H9 (cell line): ENCODE measurements around the gene PSMB1. TPM values are rescaled to one million over a fixed set of nuclear protein-coding genes. Genes with fewer than 3 reads are reported as not detected.

Source experiments
- DNase-seq: peaks from one replicate; pipeline ENCODE4 v3.0.0-alpha.2; 2017
- H2AFZ ChIP-seq: one replicate; pipeline ENCODE4 v1.6.1; 2013; ENCODE audit warnings: mild to moderate bottlenecking, low read length, control low read depth, moderate library complexity
- H2AK5ac ChIP-seq: 2 replicates; pipeline ENCODE4 v1.6.1; 2013; ENCODE audit warnings: low read length, control low read depth, mixed read lengths; ENCODE audit not compliant: insufficient read length
- H2BK120ac ChIP-seq: one replicate; pipeline ENCODE4 v1.6.1; 2013; ENCODE audit warnings: low read depth, mild to moderate bottlenecking, low read length, control low read depth, inconsistent platforms; ENCODE audit not compliant: poor library complexity, severe bottlenecking
- H2BK12ac ChIP-seq: 2 replicates; pipeline ENCODE4 v1.6.1; 2013; ENCODE audit warnings: low read length, control low read depth, mixed read lengths, low read depth; ENCODE audit not compliant: insufficient read length
- H2BK15ac ChIP-seq: 2 replicates; pipeline ENCODE4 v1.6.1; 2013; ENCODE audit warnings: low read depth, low read length, control low read depth
- H2BK20ac ChIP-seq: one replicate; pipeline ENCODE4 v1.6.1; 2013; ENCODE audit warnings: low read depth, mild to moderate bottlenecking, low read length, control low read depth, inconsistent platforms; ENCODE audit not compliant: poor library complexity, severe bottlenecking
- H2BK5ac ChIP-seq: 2 replicates; pipeline ENCODE4 v1.6.1; 2013; ENCODE audit warnings: low read length, control low read depth, mixed read lengths; ENCODE audit not compliant: insufficient read length
- H3K14ac ChIP-seq: 2 replicates; pipeline ENCODE4 v1.6.1; 2013; ENCODE audit warnings: low read length, control low read depth; ENCODE audit not compliant: insufficient read depth
- H3K18ac ChIP-seq: 2 replicates; pipeline ENCODE4 v1.6.1; 2013; ENCODE audit warnings: low read depth, mild to moderate bottlenecking, mixed read lengths, low read length, control low read depth; ENCODE audit not compliant: insufficient read length
- H3K23ac ChIP-seq: 2 replicates; pipeline ENCODE4 v1.6.1; 2013; ENCODE audit warnings: low read length, control low read depth, mixed read lengths, low read depth; ENCODE audit not compliant: insufficient read length
- H3K23me2 ChIP-seq: 2 replicates; pipeline ENCODE4 v1.6.1; 2013; ENCODE audit warnings: low read depth, mild to moderate bottlenecking, mixed read lengths, low read length, control low read depth; ENCODE audit not compliant: insufficient read length, poor library complexity, severe bottlenecking
- H3K27ac ChIP-seq: 2 replicates; pipeline ENCODE4 v1.5.1; 2013; ENCODE audit warnings: low read length, control low read depth, mixed read lengths, low read depth; ENCODE audit not compliant: insufficient read length
- H3K27me3 ChIP-seq: 2 replicates; pipeline ENCODE4 v1.6.1; 2013; ENCODE audit warnings: low read length, control low read depth, inconsistent platforms; ENCODE audit not compliant: insufficient read depth
- H3K4ac ChIP-seq: 2 replicates; pipeline ENCODE4 v1.6.1; 2013; ENCODE audit warnings: low read depth, mild to moderate bottlenecking, control low read depth, inconsistent platforms, low read length, moderate library complexity
- H3K4me1 ChIP-seq: 2 replicates; pipeline ENCODE4 v1.6.1; 2013; ENCODE audit warnings: low read length, control low read depth, inconsistent platforms; ENCODE audit not compliant: insufficient read depth
- H3K4me2 ChIP-seq: 2 replicates; pipeline ENCODE4 v1.6.1; 2013; ENCODE audit warnings: low read length, control low read depth, mixed read lengths; ENCODE audit not compliant: insufficient read length, insufficient read depth
- H3K56ac ChIP-seq: 2 replicates; pipeline ENCODE4 v1.6.1; 2013; ENCODE audit warnings: low read depth, mild to moderate bottlenecking, mixed read lengths, low read length, control low read depth; ENCODE audit not compliant: insufficient read length
- H3K79me1 ChIP-seq: 2 replicates; pipeline ENCODE4 v1.6.1; 2013; ENCODE audit warnings: low read depth, mild to moderate bottlenecking, moderate library complexity, low read length, control low read depth, inconsistent platforms; ENCODE audit not compliant: insufficient read depth, poor library complexity, severe bottlenecking
- H3K79me2 ChIP-seq: 2 replicates; pipeline ENCODE4 v1.6.1; 2013; ENCODE audit warnings: low read length, control low read depth, inconsistent platforms; ENCODE audit not compliant: insufficient read depth
- H3K9ac ChIP-seq: 2 replicates; pipeline ENCODE4 v1.6.1; 2013; ENCODE audit warnings: low read length, control low read depth, mixed read lengths; ENCODE audit not compliant: insufficient read length; ENCODE audit errors: extremely low read depth
- H3K9me3 ChIP-seq: one replicate; pipeline ENCODE4 v1.6.1; 2013; ENCODE audit warnings: low read depth, low read length, inconsistent platforms; ENCODE audit not compliant: control insufficient read depth
- H3T11ph ChIP-seq: one replicate; pipeline ENCODE4 v1.6.1; 2013; ENCODE audit warnings: mild to moderate bottlenecking, low read length, control low read depth, inconsistent platforms
- H4K20me1 ChIP-seq: one replicate; pipeline ENCODE4 v1.6.1; 2013; ENCODE audit not compliant: control insufficient read depth, insufficient read length, insufficient read depth
- H4K5ac ChIP-seq: 2 replicates; pipeline ENCODE4 v1.6.1; 2013; ENCODE audit warnings: low read depth, mild to moderate bottlenecking, mixed read lengths, low read length, control low read depth; ENCODE audit not compliant: insufficient read length
- H4K8ac ChIP-seq: replicated peaks from 2 replicates; pipeline ENCODE4 v1.6.1; 2013; ENCODE audit warnings: low read length, control low read depth, mixed read lengths, low read depth; ENCODE audit not compliant: insufficient read length
- H4K91ac ChIP-seq: 2 replicates; pipeline ENCODE4 v1.6.1; 2013; ENCODE audit warnings: low read depth, mild to moderate bottlenecking, moderate library complexity, mixed read lengths, low read length, control low read depth; ENCODE audit not compliant: insufficient read length
- H3K27ac Mint-ChIP-seq, 3 experiments: 2 replicates in 2 of 3; 3 replicates in 1 of 3; pipeline ENCODE4 v1.8.0; 2020 to 2021; ENCODE audit warnings: mixed read lengths in 3 of 3, mild to moderate bottlenecking in 1 of 3, moderate library complexity in 1 of 3
- H3K27me3 Mint-ChIP-seq: 2 replicates; pipeline ENCODE4 v1.8.0; 2021; ENCODE audit warnings: low read depth, mild to moderate bottlenecking, moderate library complexity, mixed read lengths
- H3K36me3 Mint-ChIP-seq, 3 experiments: 2 replicates in 2 of 3; 3 replicates in 1 of 3; pipeline ENCODE4 v1.8.0; 2020 to 2021; ENCODE audit warnings: low read depth in 3 of 3, mixed read lengths in 3 of 3; ENCODE audit not compliant: insufficient read depth in 1 of 3
- H3K4me1 Mint-ChIP-seq, 2 experiments: 2 replicates each; pipeline ENCODE4 v1.8.0; 2020; ENCODE audit warnings: mixed read lengths in 2 of 2
- H3K4me3 Mint-ChIP-seq, 2 experiments: 2 replicates in 1 of 2; 3 replicates in 1 of 2; pipeline ENCODE4 v1.8.0; 2020 to 2021; ENCODE audit warnings: mild to moderate bottlenecking in 2 of 2, mixed read lengths in 2 of 2, moderate library complexity in 1 of 2
- H3K9me3 Mint-ChIP-seq, 2 experiments: 2 replicates in 1 of 2; 3 replicates in 1 of 2; pipeline ENCODE4 v1.8.0; 2020; ENCODE audit warnings: mild to moderate bottlenecking in 2 of 2, mixed read lengths in 2 of 2, moderate library complexity in 1 of 2
- CTCF ChIP-seq: fragments of 200-600 bp; sonication (generic); conservative IDR thresholded peaks from 3 replicates; pipeline ENCODE4 v1.8.0; 2021; ENCODE audit warnings: antibody characterized with exemption, mild to moderate bottlenecking
- WGBS: extraction: QIAGEN DNeasy Blood & Tissue Kit; methylation state at CpG from one replicate; pipeline ENCODE4 v1.1.7; 2013; ENCODE audit warnings: missing lambda C conversion rate, low lambda C conversion rate, mixed read lengths; ENCODE audit not compliant: insufficient read length; ENCODE audit errors: extremely low coverage; 5-methylcytosine and 5-hydroxymethylcytosine counted together
- total RNA-seq: library from RNA; stranded (reverse); gene quantifications from 2 replicates; pipeline ENCODE4 v1.2.1, GENCODE V29; 2021

Gene PSMB1
- total RNA-seq, 1 experiment from 2014 or later = 245 TPM

- peak within 1 kb of the TSS; percentile 87 for H3K4me2 ChIP-seq
- H4K8ac ChIP-seq = no peak within 1 kb of the TSS
- no peaks in the 10 kb centered on the region for H3K27me3 ChIP-seq
- no peaks in the 10 kb centered on the region for H3K9me3 ChIP-seq
- no peaks in the 10 kb centered on the region for H4K20me1 ChIP-seq
- Mint-ChIP-seq H3K4me1 (peaks cover 13 to 16% of the 10 kb centered on the region in 2 experiments), H3K27ac (no peak within 1 kb of the TSS), H3K9me3 (no peaks in the 10 kb centered on the region), H3K27me3 (no peaks in the 10 kb centered on the region), H3K4me3 (no peak within 1 kb of the TSS), H3K36me3 (peaks cover 6 to 30% (median 19%) of the 10 kb centered on the region in 3 experiments; a peak in 6 of 7 replicates)
- peak; percentile 99 for DNase-seq
- no peak within 1 kb of the TSS for H2BK20ac ChIP-seq
- no peak within 1 kb of the TSS for H2AK5ac ChIP-seq
- peak within 1 kb of the TSS; percentile 52 for H3K14ac ChIP-seq
- H2BK120ac ChIP-seq = no peak within 1 kb of the TSS
- H2AFZ ChIP-seq = peak within 1 kb of the TSS; percentile 63
- H3K23ac ChIP-seq = no peak within 1 kb of the TSS
- TF ChIP-seq CTCF = no peak
- H3K79me2 ChIP-seq = peaks cover 47% of the 10 kb centered on the region
- H4K91ac ChIP-seq = no peak within 1 kb of the TSS
- H3K79me1 ChIP-seq = peaks cover 6% of the 10 kb centered on the region
- no peak within 1 kb of the TSS for H3T11ph ChIP-seq
- no peak within 1 kb of the TSS for H3K4ac ChIP-seq
- H3K4me1 ChIP-seq = no peaks in the 10 kb centered on the region
- H3K56ac ChIP-seq = peak within 1 kb of the TSS; percentile 0
- no peak within 1 kb of the TSS for H2BK5ac ChIP-seq
- no CpG with 5 or more reads among the region's 51 CpGs for WGBS
- peaks cover 4% of the 10 kb centered on the region for H3K23me2 ChIP-seq
- H2BK12ac ChIP-seq = no peak within 1 kb of the TSS
- peak within 1 kb of the TSS; percentile 89 for H3K9ac ChIP-seq
- H4K5ac ChIP-seq = no peak within 1 kb of the TSS
- H3K27ac ChIP-seq = no peak within 1 kb of the TSS
- no peak within 1 kb of the TSS for H2BK15ac ChIP-seq
- peak within 1 kb of the TSS; percentile 15 for H3K18ac ChIP-seq
These were observed 1.1 kb upstream of the PSMB1 start, which contains the start of gene TBP for GRCh38 chr6:170554013-170554795. Gene TBP (plus strand): TSS chr6:170554369. CDS start chr6:170557030, 2,661 bp downstream.
